GM12892 (cell line): ENCODE data around the gene ARHGAP22. TPM values are rescaled to one million over a fixed set of nuclear protein-coding genes. Genes with fewer than 3 reads are reported as not detected.
"Not testable (repeated sequence)": the region's sequence is repeated elsewhere in the genome, so short reads cannot be mapped to it uniquely, and the experiment has no call there.

Source experiments
- DNase-seq: peaks from one replicate; pipeline ENCODE4 v3.0.0; 2011; ENCODE audit not compliant: insufficient read length
- FAIRE-seq: peaks from 2 replicates; lab custom pipeline; 2011; peaks lifted over from hg19 to GRCh38; lab: Jason Lieb, UNC
- POLR2A ChIP-seq: IDR thresholded peaks from 2 replicates; pipeline ENCODE4 v1.6.1; 2011; ENCODE audit warnings: low read depth, low read length, control low read depth
- POLR2AphosphoS5 ChIP-seq: IDR thresholded peaks from 2 replicates; pipeline ENCODE4 v1.6.1; 2011; ENCODE audit warnings: low read depth, low read length, control low read depth
- TAF1 ChIP-seq: IDR thresholded peaks from 2 replicates; pipeline ENCODE4 v1.6.1; 2011; ENCODE audit warnings: low read depth, mild to moderate bottlenecking, control low read depth, low read length, borderline replicate concordance
- polyA plus RNA-seq: library from polyadenylated mRNA; unstranded; fragments of >200 nt; gene quantifications from one replicate; pipeline ENCODE4 v1.2.1, GENCODE V29; 2012; ENCODE audit warnings: missing spikeins, inconsistent platforms; ENCODE audit not compliant: missing spikeins

The ARHGAP22 gene
- 0.34 TPM for polyA plus RNA-seq

DNA sequence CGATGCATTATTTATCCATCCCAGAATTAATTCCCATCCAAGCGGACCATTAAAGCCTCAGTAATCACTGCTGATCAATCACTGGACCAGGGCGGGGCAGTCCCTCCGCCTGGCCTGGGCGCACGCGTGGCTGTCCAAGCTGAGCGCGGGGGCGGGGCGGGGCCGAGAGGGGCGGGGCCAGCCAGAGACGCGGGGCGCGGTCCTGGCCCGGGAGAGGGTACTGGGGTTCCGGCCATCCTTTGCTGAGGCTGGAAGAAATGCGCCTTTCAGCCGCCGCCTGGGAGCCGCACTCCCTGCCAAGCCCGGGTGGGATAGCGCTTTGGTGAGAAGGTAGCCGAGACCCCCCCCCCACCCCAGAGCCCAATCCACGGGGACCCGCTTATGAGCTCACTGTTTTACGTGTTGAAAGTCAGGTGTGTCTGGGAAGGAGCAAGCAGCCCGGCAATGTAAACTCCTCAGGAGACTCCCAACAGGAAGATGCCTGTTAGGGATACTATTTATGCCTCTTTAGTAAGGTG lies at the start of gene ARHGAP22:
TSS of gene ARHGAP22 (minus strand) at position 83 of the 518 bp plus-strand sequence. CDS start 277 bp downstream, outside the sequence.
- no peak for TF ChIP-seq POLR2A
- TF ChIP-seq POLR2AphosphoS5: no peak
- TF ChIP-seq TAF1: no peak

DNA sequence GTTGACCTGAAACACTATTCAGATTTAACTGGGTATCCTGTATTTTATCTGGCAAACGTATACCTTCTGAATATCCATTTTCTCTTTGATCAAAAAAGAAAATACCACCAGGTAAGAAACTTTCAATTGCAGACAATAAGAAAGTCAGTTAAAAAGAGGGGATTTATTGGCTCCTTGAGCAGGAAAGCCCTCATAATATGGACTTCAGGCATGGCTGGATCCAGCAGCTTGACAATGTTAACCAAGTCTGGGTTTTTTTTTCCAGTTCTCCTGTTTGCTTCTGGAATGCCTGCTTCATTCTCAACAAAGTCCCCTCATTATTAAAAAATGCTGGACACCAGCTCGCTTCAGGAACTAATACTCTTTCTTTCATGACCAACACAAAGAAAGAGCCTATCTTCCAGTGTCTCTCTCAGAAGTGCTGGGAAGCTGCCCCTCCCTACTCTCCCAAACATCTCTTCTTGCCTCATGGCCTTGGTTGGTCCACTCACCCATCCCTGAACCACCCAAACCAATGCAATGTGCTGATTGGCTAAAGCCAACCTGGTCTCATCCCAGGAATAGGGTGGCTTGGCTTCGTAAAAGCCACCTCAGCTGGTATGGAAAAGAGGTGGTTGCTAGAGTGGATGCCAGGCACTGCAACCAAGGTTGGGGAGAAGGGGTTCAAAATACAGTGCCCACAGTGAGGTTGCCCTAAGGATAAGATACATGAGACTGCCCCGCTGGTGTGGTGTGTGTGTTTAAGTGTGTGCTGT lies 49.2 kb upstream of the ARHGAP22 start:
- TF ChIP-seq POLR2A: no peak
- FAIRE-seq (no peak), DNase-seq (no peak)

More for the DNA sequence above, at the start of gene ARHGAP22:
- FAIRE-seq (no peak), DNase-seq (peak; percentile 70)

- FAIRE-seq (no peak), DNase-seq (no peak)
- TF ChIP-seq POLR2AphosphoS5 (no peak), POLR2A (no peak), TAF1 (no peak)
These were observed 48.5 kb upstream of the ARHGAP22 start for GRCh38 chr10:48653347-48653746.

GRCh38 chr10:48652344-48652743 lies 47.5 kb upstream of the ARHGAP22 start:
- FAIRE-seq: no peak
- TF ChIP-seq POLR2A (no peak), TAF1 (no peak), POLR2AphosphoS5 (no peak)
- DNase-seq: no peak

DNA sequence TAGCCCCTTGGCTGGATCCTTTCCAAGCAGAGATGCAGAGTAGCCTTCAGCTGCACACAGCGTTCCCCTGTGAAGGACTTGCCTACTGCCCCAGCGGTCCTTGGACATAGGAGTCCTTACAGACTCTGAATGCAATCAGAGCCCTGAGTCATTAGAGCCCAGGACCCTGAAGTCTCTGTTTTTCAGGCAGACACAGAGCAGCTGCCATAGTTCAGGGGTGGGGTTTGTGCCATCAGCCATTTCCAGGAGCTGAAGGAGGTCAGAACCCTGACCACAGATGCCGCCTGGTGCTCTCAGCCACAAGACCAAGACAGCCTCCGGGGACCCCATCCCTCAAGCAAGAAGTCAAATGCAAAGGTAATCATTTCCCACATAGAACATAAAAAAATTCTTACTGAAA lies 47.0 kb upstream of the ARHGAP22 start:
- TF ChIP-seq POLR2A (no peak), POLR2AphosphoS5 (no peak), TAF1 (no peak)
- FAIRE-seq (no peak), DNase-seq (no peak)

GRCh38 chr10:48651293-48651692 lies 46.4 kb upstream of the ARHGAP22 start:
- TF ChIP-seq POLR2AphosphoS5 (no peak), POLR2A (no peak), TAF1 (no peak)
- FAIRE-seq (no peak), DNase-seq (no peak)

DNA sequence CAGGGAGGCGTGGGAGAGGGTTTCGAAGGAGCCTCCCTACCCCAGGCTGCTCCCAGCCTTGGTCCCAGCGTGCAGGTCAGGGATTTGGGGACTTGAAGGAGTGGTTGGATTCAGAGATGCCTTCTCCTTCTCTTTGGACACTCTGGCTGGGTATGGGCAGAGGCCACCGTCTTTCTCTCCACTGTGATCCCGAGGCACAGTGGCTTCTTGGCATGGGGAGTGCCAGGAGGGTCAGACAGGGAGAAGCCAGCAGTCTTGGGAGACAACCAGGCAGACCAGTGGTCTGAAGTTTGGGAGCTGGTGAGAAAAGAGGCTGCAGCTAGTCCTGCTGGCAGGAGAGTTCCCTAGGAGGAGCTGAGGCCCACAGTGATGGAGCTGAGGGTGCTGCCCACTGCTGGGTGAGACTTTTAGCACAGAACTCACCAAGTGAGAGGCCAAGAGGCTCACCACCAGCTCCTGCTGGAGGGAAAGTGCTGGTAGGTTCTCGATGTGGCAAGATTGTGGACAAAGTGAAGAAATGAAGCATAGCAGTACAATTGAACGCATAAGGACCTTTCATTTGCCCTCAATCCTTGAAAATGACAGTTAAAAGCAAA lies 44.6 kb upstream of the ARHGAP22 start:
- DNase-seq (no peak), FAIRE-seq (no peak)
- TF ChIP-seq POLR2A (no peak), TAF1 (no peak), POLR2AphosphoS5 (no peak)

DNA sequence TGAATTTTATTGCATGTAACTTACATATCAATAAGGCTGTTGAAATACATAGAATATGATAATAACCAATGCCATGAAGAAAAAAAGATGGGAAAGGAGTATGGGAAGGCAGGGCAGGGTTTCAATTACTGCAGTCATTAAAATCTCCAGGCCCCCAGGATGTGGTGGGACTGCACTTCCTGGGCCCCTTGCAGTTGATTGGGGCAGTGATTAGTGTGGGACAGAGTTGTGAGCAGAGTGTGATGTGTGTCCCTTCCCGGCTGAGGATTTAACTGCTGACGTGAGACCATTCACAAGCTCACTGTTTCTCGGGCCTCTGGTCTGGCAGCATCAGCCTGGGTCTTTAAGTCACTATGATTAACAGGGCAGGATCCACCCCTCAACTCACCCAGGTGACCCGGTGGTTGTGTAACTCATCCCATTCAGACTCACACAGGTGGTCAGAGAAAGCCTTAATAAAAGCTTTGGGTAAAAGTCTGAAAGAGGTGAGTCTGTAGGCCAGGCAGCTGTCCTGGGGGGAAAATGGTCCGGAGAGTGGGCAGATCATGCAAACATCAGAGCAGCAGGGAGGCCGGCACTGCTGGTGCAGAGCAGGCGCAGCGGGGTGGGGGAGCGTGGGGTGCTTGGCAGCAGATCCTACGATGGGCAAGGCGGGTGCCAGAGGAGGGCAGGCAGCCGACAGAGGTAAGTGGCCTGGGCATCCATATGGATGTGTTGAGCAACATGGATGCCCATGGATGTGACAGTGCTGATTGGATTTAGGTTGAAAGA lies 43.5 kb upstream of the ARHGAP22 start:
- FAIRE-seq (no peak), DNase-seq (no peak)
- TF ChIP-seq POLR2AphosphoS5: no peak

DNA sequence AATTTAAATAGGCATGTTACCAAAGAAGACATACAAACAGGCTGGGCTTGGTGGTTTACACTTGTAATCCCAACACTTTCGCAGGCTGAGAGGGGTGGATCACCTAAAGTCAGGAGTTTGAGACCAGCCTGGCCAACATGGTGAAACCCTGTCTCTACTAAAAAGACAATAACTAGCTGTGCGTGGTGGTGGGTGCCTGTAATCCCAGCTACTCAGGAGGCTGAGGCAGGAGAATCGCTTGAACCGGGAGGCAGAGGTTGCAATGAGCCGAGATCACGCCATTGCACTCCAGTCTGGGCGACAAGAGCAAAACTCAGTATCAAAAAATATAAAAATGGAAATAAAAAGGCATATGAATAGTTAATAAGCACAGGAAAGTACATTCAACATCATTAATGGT lies 42.2 kb upstream of the ARHGAP22 start:
- not testable (repeated sequence) for FAIRE-seq, DNase-seq

GRCh38 chr10:48645600-48645999 lies 40.7 kb upstream of the ARHGAP22 start:
- no peak for FAIRE-seq
- DNase-seq: no peak
- TF ChIP-seq POLR2A (no peak), TAF1 (no peak), POLR2AphosphoS5 (no peak)

GRCh38 chr10:48641099-48641690 lies 36.3 kb upstream of the ARHGAP22 start:
- FAIRE-seq: not testable (repeated sequence)

More at GRCh38 chr10:48641099-48641690, 36.3 kb upstream of the ARHGAP22 start:
- not testable (repeated sequence) for DNase-seq
